Measurements from ENCODE around the gene PAQR5.

The PAQR5 gene

DNA sequence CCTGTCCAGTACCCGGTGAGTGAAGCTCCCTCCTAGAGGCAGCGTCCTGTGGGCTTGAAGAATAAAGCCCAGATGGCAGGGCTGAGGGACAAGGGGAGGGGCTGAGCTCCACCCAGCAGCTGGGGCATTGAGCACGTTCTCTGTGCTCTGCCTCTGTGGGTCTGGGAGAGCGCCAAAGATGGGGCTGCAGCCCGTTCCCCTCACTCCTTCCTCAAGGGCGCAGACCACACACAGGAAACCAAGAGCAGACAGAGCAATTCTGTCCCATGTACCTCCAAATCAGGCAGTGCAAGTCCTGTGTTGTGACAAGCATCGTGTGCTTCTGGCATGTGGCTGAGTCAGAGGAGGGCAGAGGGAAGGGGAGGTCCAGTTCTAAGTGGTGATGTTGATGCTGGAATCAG, 99.8 kb downstream of the PAQR5 start:
- DNase-seq (ENCODE audit: extremely low read depth, low read depth), result no peak

GRCh38 chr15:69400850-69401249, 102.1 kb downstream of the PAQR5 start:
- TF ChIP-seq, protein P1, sequence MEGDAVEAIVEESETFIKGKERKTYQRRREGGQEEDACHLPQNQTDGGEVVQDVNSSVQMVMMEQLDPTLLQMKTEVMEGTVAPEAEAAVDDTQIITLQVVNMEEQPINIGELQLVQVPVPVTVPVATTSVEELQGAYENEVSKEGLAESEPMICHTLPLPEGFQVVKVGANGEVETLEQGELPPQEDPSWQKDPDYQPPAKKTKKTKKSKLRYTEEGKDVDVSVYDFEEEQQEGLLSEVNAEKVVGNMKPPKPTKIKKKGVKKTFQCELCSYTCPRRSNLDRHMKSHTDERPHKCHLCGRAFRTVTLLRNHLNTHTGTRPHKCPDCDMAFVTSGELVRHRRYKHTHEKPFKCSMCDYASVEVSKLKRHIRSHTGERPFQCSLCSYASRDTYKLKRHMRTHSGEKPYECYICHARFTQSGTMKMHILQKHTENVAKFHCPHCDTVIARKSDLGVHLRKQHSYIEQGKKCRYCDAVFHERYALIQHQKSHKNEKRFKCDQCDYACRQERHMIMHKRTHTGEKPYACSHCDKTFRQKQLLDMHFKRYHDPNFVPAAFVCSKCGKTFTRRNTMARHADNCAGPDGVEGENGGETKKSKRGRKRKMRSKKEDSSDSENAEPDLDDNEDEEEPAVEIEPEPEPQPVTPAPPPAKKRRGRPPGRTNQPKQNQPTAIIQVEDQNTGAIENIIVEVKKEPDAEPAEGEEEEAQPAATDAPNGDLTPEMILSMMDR (IDR thresholded peaks at IDR 0.05; ENCODE audit: low read depth, low read length), result no peak
- no peak for DNase-seq (ENCODE audit: extremely low read depth, low read depth)

More for the DNA sequence above, 99.8 kb downstream of the PAQR5 start:
- TF ChIP-seq, protein P1 (IDR thresholded peaks at IDR 0.05; ENCODE audit: low read depth, low read length), result no peak

- TF ChIP-seq, protein P1 (IDR thresholded peaks at IDR 0.05; ENCODE audit: low read depth, low read length), result no peak
Measured at GRCh38 chr15:69402816-69403215, 104.1 kb downstream of the PAQR5 start.

GRCh38 chr15:69403594-69403993, 104.9 kb downstream of the PAQR5 start:
- peak; percentile 48 for DNase-seq (ENCODE audit: extremely low read depth, low read depth)
- TF ChIP-seq, protein P1 (IDR thresholded peaks at IDR 0.05; ENCODE audit: low read depth, low read length), result no peak

More at GRCh38 chr15:69402816-69403215, 104.1 kb downstream of the PAQR5 start:
- DNase-seq (ENCODE audit: extremely low read depth, low read depth), result no peak

- DNase-seq (ENCODE audit: extremely low read depth, low read depth), result no peak
- TF ChIP-seq, protein P1 (IDR thresholded peaks at IDR 0.05; ENCODE audit: low read depth, low read length), result no peak
Measured at GRCh38 chr15:69405110-69405509, 106.4 kb downstream of the PAQR5 start.

GRCh38 chr15:69407719-69408400, 109.1 kb downstream of the PAQR5 start:
- TF ChIP-seq, protein P1 (IDR thresholded peaks at IDR 0.05; ENCODE audit: low read depth, low read length), result no peak
- DNase-seq (ENCODE audit: extremely low read depth, low read depth), result no peak

DNA sequence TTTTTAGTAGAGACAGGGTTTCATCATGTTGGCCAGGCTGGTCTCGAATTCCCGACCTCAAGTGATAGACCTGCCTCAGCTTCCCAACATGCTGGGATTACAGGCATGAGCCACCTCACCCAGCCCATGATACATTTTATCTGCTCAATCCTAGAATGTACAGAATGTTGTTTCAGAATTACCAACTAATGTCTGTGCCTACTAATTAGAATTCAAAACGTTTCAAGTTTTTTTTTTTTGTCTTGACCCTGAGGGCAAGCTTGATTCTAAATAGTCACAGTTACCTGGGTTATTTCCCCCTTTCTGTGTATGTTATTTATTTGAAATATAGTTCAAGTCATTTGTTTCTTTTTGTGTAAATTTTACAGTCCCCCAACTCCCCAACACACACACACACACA, 110.1 kb downstream of the PAQR5 start:
- no peak for DNase-seq (ENCODE audit: extremely low read depth, low read depth)
- TF ChIP-seq, protein P1 (IDR thresholded peaks at IDR 0.05; ENCODE audit: low read depth, low read length), result no peak

Data from AG09319 (cell line).